H7 (cell line): ENCODE measurements around the gene CACNB1. TPM values are rescaled to one million over a fixed set of nuclear protein-coding genes. Genes with fewer than 3 reads are reported as not detected.
A peak's percentile ranks its signal among the peaks of the same experiment; 100 is the strongest.

Experiments used
- DNase-seq: peaks from one replicate; pipeline ENCODE4 v3.0.0; 2012
- H3K27me3 ChIP-seq: 2 replicates; pipeline ENCODE4 v1.6.0; 2011; ENCODE audit warnings: mild to moderate bottlenecking, low read length; ENCODE audit not compliant: control insufficient read depth, insufficient read depth
- H3K36me3 ChIP-seq: replicated peaks from 2 replicates; pipeline ENCODE4 v1.5.1; 2011; ENCODE audit warnings: low read length; ENCODE audit not compliant: control insufficient read depth, insufficient read depth
- H3K4me3 ChIP-seq: 2 replicates; pipeline ENCODE4 v1.5.1; 2011; ENCODE audit warnings: low read depth, mild to moderate bottlenecking, control low read depth, low read length, moderate library complexity; ENCODE audit not compliant: insufficient read depth
- total RNA-seq: library from RNA; depleted of rRNA; stranded (reverse); fragments of >200 nt; shearing (Covaris generic); gene quantifications from 2 replicates; pipeline ENCODE4 v1.2.3, GENCODE V29; 2014

The CACNB1 gene
- total RNA-seq, 1 experiment from 2014 or later = 3.8 TPM

DNA sequence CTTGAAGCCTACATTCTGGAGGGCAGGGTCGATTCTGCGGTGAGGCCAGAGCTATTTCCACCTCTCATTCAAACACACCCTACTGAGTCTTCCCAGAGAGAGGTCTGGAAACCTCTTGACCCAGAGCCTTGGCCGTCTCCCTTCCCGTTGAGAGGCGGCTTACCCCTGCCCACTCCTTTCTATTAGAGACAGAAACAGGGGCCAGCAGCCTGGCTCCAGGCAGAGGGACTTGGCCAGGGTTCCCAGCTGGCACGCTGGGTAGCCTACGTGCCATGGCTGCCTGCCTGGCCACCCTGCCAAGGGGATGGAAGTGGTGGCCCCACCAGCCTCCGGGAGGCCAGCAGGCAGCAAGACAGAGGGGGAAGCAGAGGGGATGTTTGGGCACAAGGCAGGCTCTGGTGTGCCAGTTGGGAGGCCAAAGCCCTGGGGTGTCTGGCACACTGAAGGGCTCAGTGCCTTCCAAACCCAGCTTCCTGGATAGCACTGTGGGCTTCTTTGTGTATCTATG is 22.2 kb upstream of the CACNB1 start:
- H3K36me3 ChIP-seq = no peaks in the 10 kb centered on the region
- H3K27me3 ChIP-seq = peaks cover 45% of the 10 kb centered on the region
- H3K4me3 ChIP-seq = no peak overlapping the region
- DNase-seq = no peak

DNA sequence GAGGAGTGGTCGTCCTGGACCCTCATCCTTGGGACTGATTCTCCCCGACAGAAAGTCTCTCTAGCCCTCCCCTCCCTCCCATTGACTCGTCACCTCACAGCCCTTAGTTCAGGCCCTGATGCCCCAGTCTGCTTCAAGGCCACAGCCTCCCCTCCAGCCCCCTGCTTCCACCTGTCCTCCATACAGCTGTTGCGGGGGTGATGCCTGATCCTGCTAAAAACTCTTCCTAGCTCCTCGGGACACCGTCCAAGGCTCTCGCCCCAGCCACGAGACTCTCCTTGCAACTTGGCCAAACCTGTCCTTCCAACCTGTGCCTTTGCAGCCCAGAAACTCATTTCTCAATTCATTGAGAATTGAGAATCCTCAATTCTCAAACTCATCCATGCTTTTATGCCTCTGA is 21.4 kb upstream of the CACNB1 start:
- DNase-seq = no peak
- no peaks in the 10 kb centered on the region for H3K36me3 ChIP-seq
- H3K27me3 ChIP-seq = peaks cover 41% of the 10 kb centered on the region
- no peak overlapping the region for H3K4me3 ChIP-seq

- Histone ChIP-seq H3K4me3 (peak overlapping the region; percentile 22; the same call in 1 of the 2 replicates), H3K27me3 (peaks cover 30% of the 10 kb centered on the region), H3K36me3 (no peaks in the 10 kb centered on the region)
- peak; percentile 82 for DNase-seq
Observed at GRCh38 chr17:39217734-39218369, 20.4 kb upstream of the CACNB1 start.

- Histone ChIP-seq H3K4me3 (no peak overlapping the region), H3K27me3 (peaks cover 38% of the 10 kb centered on the region), H3K36me3 (no peaks in the 10 kb centered on the region)
- peak; percentile 61 for DNase-seq
Observed at GRCh38 chr17:39213852-39214251, 16.4 kb upstream of the CACNB1 start.

DNA sequence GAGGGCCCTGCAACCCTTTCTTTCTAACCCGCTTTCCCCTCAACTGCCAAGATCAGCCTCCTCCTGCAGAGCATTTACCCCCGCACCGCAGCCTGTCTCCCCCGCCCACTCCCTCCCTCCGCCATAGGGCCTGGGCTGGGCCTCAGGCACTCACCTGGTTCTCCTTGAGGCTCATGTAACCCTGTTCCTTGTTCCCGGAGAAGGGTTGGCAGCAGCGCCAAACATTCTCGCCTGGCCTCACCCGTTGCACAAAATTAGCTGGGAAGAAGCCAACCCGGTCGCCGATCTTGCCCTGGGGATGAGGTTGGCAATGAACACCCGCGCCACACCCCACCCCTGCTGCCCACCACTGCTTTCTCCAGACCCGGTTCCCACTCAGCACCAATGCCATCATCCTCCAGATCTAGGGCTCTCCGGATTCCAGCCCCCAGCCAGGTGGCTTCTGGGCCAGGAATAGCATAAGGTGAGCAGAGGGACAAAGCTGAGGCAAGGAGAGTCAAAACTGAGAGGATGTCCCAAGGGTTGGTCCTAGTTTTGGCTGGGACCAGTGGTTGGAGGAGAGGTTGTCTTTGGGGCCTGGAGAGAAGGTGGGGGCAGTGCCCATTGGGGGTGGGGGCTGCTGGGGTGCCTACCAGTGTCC is 15.5 kb upstream of the CACNB1 start:
- peaks cover 29% of the 10 kb centered on the region for H3K27me3 ChIP-seq
- no peaks in the 10 kb centered on the region for H3K36me3 ChIP-seq
- no peak overlapping the region for H3K4me3 ChIP-seq
- DNase-seq = peak; percentile 85

GRCh38 chr17:39212195-39212810 is 14.8 kb upstream of the CACNB1 start:
- no peak for DNase-seq
- H3K36me3 ChIP-seq = no peaks in the 10 kb centered on the region

GRCh38 chr17:39210093-39210434 is 12.6 kb upstream of the CACNB1 start:
- peak overlapping the region; percentile 58 for H3K4me3 ChIP-seq

More at GRCh38 chr17:39212195-39212810, 14.8 kb upstream of the CACNB1 start:
- Histone ChIP-seq H3K27me3 (peaks cover 27% of the 10 kb centered on the region), H3K4me3 (no peak overlapping the region)

DNA sequence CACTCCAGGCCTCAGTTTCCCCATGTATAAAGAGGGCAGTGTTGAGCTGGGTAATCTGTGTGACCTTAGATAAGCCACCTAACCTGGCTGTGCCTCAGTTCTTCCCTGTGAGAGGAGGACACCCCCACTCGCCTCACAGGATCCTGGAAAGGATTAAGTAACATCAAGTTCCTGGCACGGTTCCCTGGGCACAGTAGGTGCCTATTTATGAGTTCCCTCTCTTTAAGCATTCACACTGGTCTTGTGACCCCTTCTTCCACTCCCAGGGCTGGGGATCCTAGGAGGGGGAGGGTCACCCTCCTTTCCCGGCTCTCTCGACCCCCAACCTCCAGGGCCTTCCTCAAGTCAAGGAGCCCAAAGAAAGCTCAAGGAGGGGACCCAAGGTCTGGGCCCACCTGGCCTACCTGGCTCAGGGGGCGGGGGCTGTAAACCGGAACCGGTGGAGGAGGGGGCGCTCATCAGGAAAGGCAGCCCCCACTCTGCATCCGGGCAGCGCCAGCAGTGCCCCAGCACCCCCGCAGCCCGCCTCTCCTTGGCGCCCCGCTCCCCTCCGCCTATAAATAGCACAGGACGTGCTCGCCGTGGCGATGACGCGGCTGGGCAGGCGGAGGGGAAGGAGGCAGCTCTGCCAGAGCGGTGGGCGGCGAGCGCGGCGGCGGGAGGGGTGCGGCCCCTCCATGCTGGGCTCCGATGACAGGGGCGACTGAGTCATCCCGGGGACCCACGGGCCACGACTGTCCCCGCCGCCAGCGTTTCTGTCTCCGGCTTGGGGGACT is 12.0 kb upstream of the CACNB1 start:
- H3K36me3 ChIP-seq = peaks cover 4% of the 10 kb centered on the region
- H3K4me3 ChIP-seq = peak overlapping the region; percentile 58
- H3K27me3 ChIP-seq = peaks cover 20% of the 10 kb centered on the region; the same call in 1 of the 2 replicates
- peak; percentile 86 for DNase-seq

More at GRCh38 chr17:39210093-39210434, 12.6 kb upstream of the CACNB1 start:
- peaks cover 20% of the 10 kb centered on the region; the same call in 1 of the 2 replicates for H3K27me3 ChIP-seq
- peaks cover 1% of the 10 kb centered on the region for H3K36me3 ChIP-seq
- peak; percentile 70 for DNase-seq

GRCh38 chr17:39208893-39209292 is 11.4 kb upstream of the CACNB1 start:
- Histone ChIP-seq H3K4me3 (no peak overlapping the region), H3K36me3 (peaks cover 8% of the 10 kb centered on the region), H3K27me3 (peaks cover 16% of the 10 kb centered on the region; the same call in 1 of the 2 replicates)
- peak; percentile 65 for DNase-seq

GRCh38 chr17:39208136-39208535 is 10.7 kb upstream of the CACNB1 start:
- peaks cover 16% of the 10 kb centered on the region; the same call in 1 of the 2 replicates for H3K27me3 ChIP-seq
- DNase-seq = no peak
- peaks cover 14% of the 10 kb centered on the region for H3K36me3 ChIP-seq
- no peak overlapping the region for H3K4me3 ChIP-seq

GRCh38 chr17:39205112-39205526 is 7.7 kb upstream of the CACNB1 start:
- peaks cover 37% of the 10 kb centered on the region for H3K36me3 ChIP-seq
- no peak overlapping the region for H3K4me3 ChIP-seq
- no peak for DNase-seq
- peaks cover 11% of the 10 kb centered on the region; the same call in 1 of the 2 replicates for H3K27me3 ChIP-seq

DNA sequence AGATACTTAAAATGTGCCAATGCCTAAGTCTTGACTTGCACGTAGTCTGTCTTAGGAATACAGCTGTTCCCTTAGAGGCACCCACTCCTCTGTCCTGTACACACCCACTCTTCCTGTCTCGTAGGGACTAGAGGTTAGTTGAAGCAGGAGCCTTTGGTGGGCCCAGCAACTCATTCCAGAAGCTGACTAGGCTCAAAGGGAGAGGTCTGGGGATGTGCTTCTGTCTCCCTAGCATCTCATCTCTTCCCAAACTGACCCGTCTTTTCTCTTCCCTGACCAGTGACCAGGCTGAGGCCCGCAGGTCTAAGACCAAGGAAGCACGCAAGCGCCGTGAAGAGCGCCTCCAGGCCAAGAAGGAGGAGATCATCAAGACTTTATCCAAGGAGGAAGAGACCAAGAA is 6.8 kb upstream of the CACNB1 start:
- peaks cover 2% of the 10 kb centered on the region; the same call in 1 of the 2 replicates for H3K27me3 ChIP-seq
- DNase-seq = no peak
- H3K4me3 ChIP-seq = no peak overlapping the region
- peaks cover 37% of the 10 kb centered on the region for H3K36me3 ChIP-seq

DNA sequence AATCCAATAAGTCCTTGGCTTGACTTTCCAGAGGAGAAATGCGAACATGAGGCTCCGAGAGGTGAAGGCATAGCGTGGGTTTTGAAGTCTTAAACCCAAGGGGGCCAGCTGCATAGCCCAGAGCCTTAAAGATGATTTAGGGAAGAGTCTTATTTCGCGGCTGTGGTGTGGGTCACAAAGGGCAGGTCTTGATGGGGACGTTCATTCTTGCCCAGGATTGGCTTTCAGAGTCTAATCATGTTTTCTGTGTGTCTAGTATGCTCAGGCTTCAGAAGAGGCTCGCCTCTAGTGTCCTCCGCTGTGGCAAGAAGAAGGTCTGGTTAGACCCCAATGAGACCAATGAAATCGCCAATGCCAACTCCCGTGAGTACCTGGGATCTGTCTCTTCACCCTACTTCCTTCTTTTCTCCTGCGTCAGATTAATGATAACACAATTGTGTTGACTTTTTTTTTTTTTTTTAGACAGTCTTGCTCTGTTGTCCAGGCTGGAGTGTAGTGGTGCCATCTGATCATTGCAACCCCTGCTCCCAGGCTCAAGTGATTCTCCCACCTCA is 3.6 kb upstream of the CACNB1 start:
- no peak for DNase-seq
- peaks cover 37% of the 10 kb centered on the region for H3K36me3 ChIP-seq
- H3K27me3 ChIP-seq = no peaks in the 10 kb centered on the region
- peak overlapping the region; percentile 100 for H3K4me3 ChIP-seq
